OCI-LY1 (cell line): Measurements from ENCODE around the gene PCBP3.

ENCODE experiments used
- CTCF ChIP-seq: fragments of 200-600 bp; sonication (generic), shearing (Covaris generic); IDR thresholded peaks from 2 replicates; pipeline ENCODE4 v1.5.1; 2017; ENCODE audit warnings: mild to moderate bottlenecking, antibody characterized with exemption, low read length, moderate library complexity, mixed read lengths
- EZH2 ChIP-seq: fragments of 200-600 bp; sonication (generic), shearing (Covaris generic); IDR thresholded peaks from 2 replicates; pipeline ENCODE4 v1.8.0; 2017; ENCODE audit warnings: borderline replicate concordance, mixed run types, mild to moderate bottlenecking, antibody characterized with exemption, low read length, moderate library complexity, mixed read lengths

- TF ChIP-seq CTCF: no peak
- no peak for TF ChIP-seq EZH2
Observed at GRCh38 chr21:45947716-45948255, 304.3 kb downstream of the PCBP3 start.
